ENCODE results near the gene ZNF133. TPM values are rescaled to one million over a fixed set of nuclear protein-coding genes. Genes with fewer than 3 reads are reported as not detected.

The ZNF133 gene
- total and polyA plus RNA-seq, 2 of the 13 experiments (the other 11 are each of a cell fraction or from before 2014, with no cell fraction given): 23.5 to 26.7 TPM

DNA sequence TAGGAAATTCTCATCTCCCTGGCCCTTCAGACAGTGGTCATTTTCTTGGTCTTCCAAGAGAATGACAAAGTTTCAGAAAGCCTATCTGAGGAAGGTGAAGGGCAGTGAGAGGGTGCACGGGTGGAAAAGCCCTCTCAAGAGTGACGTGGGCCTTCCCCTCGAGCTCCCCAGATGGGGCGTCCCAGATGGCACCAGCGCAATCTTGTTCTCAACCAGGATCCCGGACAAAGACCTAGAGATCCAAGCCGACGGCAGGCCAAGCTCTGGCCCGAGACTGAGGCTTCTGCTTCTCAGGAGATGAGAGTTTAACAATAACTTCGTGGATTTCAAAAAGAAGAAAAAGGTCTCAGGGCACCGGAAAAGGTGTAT, 797 bp upstream of the ZNF133 start:
- H3K9me3 ChIP-seq (ENCODE audit: low read length): peaks cover 33% of the 10 kb centered on the region
- CTCF ChIA-PET (ENCODE audit: low intra/inter-chr PET ratio, low total read pairs): no interaction called here
- H3K27ac ChIP-seq (ENCODE audit: extremely low read length, insufficient read depth, low read length): peak overlapping the region; percentile 87
- peak; percentile 4 for ATAC-seq
- peak overlapping the region; percentile 88 for H3K9ac ChIP-seq (ENCODE audit: insufficient read depth, low read depth, low read length)
- peaks cover 5 to 7% of the 10 kb centered on the region in 2 experiments; a peak in 4 of 5 replicates for H3K36me3 ChIP-seq (replicated peaks in 1 of 2; ENCODE audit: control insufficient read depth in 1 of 2, insufficient read depth in 2 of 2, low read length in 2 of 2)
- intact Hi-C loops (cut with micrococcal nuclease; ENCODE audit: unreplicated experiment) (loop anchor here (10.0 kb wide), 1 partner anchor 97 kb away; no protein-coding TSS in a partner anchor), in situ Hi-C loops (cut with HindIII; ENCODE audit: extremely low pct_ligation_motif_present, low pct_unique_long_range_greater_than_20kb) (loop anchor here (25.0 kb wide), 1 partner anchor 775 kb away; no protein-coding TSS in a partner anchor)
- H4K20me1 ChIP-seq (ENCODE audit: insufficient read depth, low read length): no peaks in the 10 kb centered on the region
- H3K4me2 ChIP-seq (ENCODE audit: low read depth, low read length): peak overlapping the region; percentile 98
- peak overlapping the region; percentile 76 to 93 (median 85) for H3K4me3 ChIP-seq (replicated peaks in 1 of 3; ENCODE audit: insufficient read depth in 1 of 3, low read depth in 2 of 3, low read length in 3 of 3)
- no peak for FAIRE-seq
- H3K4me1 ChIP-seq (ENCODE audit: insufficient read depth, low read length): peaks cover 20% of the 10 kb centered on the region
- WGBS (ENCODE audit: low lambda C conversion rate): 2% methylated on average over 11 of the region's 11 CpGs
- H3K79me2 ChIP-seq (ENCODE audit: insufficient read depth, low read length): peaks cover 32% of the 10 kb centered on the region
- TSS peak; percentile 99 for BruUV-seq (replicated peaks)
- no peaks in the 10 kb centered on the region; a peak in 1 of 5 replicates for H3K27me3 ChIP-seq (ENCODE audit: control insufficient read depth in 1 of 2, insufficient read depth in 2 of 2, low read length in 2 of 2)
- H2AFZ ChIP-seq (ENCODE audit: low read length): peak overlapping the region; percentile 87
- no peak for DNase-seq (ENCODE audit: low spot score)
- POLR2A ChIA-PET: interaction anchor here (0.8 to 2.7 kb wide), 26 partner anchors 12 to 782 kb away, joined by 3 to 40 read pairs (median 8); partner anchors contain the start of genes DSTN, DZANK1, KAT14 and MGME1
- no peak for TF ChIP-seq AHR (CRISPR knock-in tag; IDR thresholded peaks at IDR 0.05)
- no peak for TF ChIP-seq TBP (CRISPR knock-in tag; IDR thresholded peaks at IDR 0.05)
- no peak for TF ChIP-seq NR2F6 (IDR thresholded peaks at IDR 0.05)
- no peak for TF ChIP-seq NR2F6 (CRISPR knock-in tag; IDR thresholded peaks at IDR 0.05)
- TF ChIP-seq JARID2 (CRISPR knock-in tag; IDR thresholded peaks at IDR 0.05; ENCODE audit: insufficient replicate concordance): peak; percentile 7
- TF ChIP-seq, protein P1, sequence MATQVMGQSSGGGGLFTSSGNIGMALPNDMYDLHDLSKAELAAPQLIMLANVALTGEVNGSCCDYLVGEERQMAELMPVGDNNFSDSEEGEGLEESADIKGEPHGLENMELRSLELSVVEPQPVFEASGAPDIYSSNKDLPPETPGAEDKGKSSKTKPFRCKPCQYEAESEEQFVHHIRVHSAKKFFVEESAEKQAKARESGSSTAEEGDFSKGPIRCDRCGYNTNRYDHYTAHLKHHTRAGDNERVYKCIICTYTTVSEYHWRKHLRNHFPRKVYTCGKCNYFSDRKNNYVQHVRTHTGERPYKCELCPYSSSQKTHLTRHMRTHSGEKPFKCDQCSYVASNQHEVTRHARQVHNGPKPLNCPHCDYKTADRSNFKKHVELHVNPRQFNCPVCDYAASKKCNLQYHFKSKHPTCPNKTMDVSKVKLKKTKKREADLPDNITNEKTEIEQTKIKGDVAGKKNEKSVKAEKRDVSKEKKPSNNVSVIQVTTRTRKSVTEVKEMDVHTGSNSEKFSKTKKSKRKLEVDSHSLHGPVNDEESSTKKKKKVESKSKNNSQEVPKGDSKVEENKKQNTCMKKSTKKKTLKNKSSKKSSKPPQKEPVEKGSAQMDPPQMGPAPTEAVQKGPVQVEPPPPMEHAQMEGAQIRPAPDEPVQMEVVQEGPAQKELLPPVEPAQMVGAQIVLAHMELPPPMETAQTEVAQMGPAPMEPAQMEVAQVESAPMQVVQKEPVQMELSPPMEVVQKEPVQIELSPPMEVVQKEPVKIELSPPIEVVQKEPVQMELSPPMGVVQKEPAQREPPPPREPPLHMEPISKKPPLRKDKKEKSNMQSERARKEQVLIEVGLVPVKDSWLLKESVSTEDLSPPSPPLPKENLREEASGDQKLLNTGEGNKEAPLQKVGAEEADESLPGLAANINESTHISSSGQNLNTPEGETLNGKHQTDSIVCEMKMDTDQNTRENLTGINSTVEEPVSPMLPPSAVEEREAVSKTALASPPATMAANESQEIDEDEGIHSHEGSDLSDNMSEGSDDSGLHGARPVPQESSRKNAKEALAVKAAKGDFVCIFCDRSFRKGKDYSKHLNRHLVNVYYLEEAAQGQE (IDR thresholded peaks at IDR 0.05; ENCODE audit: borderline replicate concordance in 1 of 2, low read depth in 1 of 2, low read length in 2 of 2): 0 out of 4 replicates have a peak, but pooled peaks of 1 of the 2 experiments have one; percentile 8
- 0 out of 2 replicates have a peak, but pooled peaks have one; percentile 27 for TF ChIP-seq TRIM24 (CRISPR knock-in tag; IDR thresholded peaks at IDR 0.05)
- TF ChIP-seq, protein P2, sequence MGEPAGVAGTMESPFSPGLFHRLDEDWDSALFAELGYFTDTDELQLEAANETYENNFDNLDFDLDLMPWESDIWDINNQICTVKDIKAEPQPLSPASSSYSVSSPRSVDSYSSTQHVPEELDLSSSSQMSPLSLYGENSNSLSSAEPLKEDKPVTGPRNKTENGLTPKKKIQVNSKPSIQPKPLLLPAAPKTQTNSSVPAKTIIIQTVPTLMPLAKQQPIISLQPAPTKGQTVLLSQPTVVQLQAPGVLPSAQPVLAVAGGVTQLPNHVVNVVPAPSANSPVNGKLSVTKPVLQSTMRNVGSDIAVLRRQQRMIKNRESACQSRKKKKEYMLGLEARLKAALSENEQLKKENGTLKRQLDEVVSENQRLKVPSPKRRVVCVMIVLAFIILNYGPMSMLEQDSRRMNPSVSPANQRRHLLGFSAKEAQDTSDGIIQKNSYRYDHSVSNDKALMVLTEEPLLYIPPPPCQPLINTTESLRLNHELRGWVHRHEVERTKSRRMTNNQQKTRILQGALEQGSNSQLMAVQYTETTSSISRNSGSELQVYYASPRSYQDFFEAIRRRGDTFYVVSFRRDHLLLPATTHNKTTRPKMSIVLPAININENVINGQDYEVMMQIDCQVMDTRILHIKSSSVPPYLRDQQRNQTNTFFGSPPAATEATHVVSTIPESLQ (CRISPR knock-in tag; conservative IDR thresholded peaks at IDR 0.05): no peak
- TF ChIP-seq MTF2 (CRISPR knock-in tag; IDR thresholded peaks at IDR 0.05; ENCODE audit: borderline replicate concordance): no peak
- no peak for TF ChIP-seq ZKSCAN5 (CRISPR knock-in tag; IDR thresholded peaks at IDR 0.05)
- no peak for TF ChIP-seq FOXP1 (IDR thresholded peaks at IDR 0.05)
- TF ChIP-seq FOXP1 (CRISPR knock-in tag; IDR thresholded peaks at IDR 0.05): no peak
- peak; percentile 21; the same call in 1 of the 2 replicates for TF ChIP-seq ZNF251 (CRISPR knock-in tag; IDR thresholded peaks at IDR 0.05)
- TF ChIP-seq ZNF670 (CRISPR knock-in tag; IDR thresholded peaks at IDR 0.05; ENCODE audit: borderline replicate concordance): peak; percentile 90
- no peak for TF ChIP-seq ISL2 (CRISPR knock-in tag; IDR thresholded peaks at IDR 0.05)
- 0 out of 2 replicates have a peak, but pooled peaks have one; percentile 55 for TF ChIP-seq FLYWCH1 (CRISPR knock-in tag; IDR thresholded peaks at IDR 0.05)
